ENCODE data around the gene TCF7.

DNA sequence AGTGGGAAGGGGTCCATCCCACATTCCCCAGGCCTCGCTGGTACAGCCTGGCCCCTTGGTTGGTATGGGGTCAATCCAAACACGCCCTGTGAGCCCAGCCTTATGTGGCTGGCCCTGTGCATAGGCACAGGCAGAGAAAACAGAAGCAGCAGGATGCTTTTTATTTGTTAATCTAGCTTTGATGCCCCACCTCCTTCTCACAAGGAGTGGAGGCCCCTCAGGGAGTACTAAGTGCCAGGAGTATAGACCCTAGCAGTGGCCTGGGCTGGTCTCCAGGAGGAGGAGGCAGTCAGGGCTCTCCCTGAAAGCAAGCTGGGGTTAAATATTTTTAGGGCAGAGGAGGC lies 14.6 kb upstream of the TCF7 start:
- TF ChIP-seq, protein P1, sequence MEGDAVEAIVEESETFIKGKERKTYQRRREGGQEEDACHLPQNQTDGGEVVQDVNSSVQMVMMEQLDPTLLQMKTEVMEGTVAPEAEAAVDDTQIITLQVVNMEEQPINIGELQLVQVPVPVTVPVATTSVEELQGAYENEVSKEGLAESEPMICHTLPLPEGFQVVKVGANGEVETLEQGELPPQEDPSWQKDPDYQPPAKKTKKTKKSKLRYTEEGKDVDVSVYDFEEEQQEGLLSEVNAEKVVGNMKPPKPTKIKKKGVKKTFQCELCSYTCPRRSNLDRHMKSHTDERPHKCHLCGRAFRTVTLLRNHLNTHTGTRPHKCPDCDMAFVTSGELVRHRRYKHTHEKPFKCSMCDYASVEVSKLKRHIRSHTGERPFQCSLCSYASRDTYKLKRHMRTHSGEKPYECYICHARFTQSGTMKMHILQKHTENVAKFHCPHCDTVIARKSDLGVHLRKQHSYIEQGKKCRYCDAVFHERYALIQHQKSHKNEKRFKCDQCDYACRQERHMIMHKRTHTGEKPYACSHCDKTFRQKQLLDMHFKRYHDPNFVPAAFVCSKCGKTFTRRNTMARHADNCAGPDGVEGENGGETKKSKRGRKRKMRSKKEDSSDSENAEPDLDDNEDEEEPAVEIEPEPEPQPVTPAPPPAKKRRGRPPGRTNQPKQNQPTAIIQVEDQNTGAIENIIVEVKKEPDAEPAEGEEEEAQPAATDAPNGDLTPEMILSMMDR (conservative IDR thresholded peaks at IDR 0.05): no peak
- TF ChIP-seq EZH2 (IDR thresholded peaks at IDR 0.05; ENCODE audit: low read depth): no peak

All from PC-9 (cell line).